NOMO-1 treated with DMSO at 0.1 percent for 48 hours (cell line): ENCODE measurements around the gene BAIAP2.
"Not testable (repeated sequence)": the region's sequence is repeated elsewhere in the genome, so short reads cannot be mapped to it uniquely, and the experiment has no call there.

ENCODE experiments used
- DNase-seq: peaks from one replicate; lab custom pipeline; 2025; ENCODE audit not compliant: unreplicated experiment; lab: John Stamatoyannopoulos, UW

The BAIAP2 gene

DNA sequence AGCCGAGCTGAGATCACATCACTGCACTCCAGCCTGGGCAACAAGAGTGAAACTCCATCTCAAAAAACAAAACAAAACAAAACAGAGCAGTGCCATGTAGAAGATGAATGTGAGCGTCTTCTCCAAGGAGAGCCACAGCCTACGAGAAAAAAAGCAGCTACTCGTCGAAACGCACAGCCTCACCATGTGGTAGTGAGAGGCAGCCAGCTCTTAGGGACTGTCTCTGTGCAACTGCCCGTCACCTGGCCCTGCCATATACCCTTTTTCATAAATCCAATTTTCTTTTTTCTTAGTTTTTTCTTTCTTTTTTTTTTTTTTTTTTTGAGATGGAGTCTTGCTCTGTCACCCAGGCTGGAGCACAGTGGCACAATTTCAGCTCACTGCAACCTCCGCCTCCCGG is 119.1 kb downstream of the BAIAP2 start:
- DNase-seq: not testable (repeated sequence)

- no peak for DNase-seq
Measured at GRCh38 chr17:81154961-81155360, 120.0 kb downstream of the BAIAP2 start.

GRCh38 chr17:81156866-81157805 is 122.2 kb downstream of the BAIAP2 start:
- DNase-seq: no peak

GRCh38 chr17:81157848-81158687 is 123.1 kb downstream of the BAIAP2 start:
- DNase-seq: no peak

GRCh38 chr17:81158688-81159590 is 124.0 kb downstream of the BAIAP2 start:
- no peak for DNase-seq

DNA sequence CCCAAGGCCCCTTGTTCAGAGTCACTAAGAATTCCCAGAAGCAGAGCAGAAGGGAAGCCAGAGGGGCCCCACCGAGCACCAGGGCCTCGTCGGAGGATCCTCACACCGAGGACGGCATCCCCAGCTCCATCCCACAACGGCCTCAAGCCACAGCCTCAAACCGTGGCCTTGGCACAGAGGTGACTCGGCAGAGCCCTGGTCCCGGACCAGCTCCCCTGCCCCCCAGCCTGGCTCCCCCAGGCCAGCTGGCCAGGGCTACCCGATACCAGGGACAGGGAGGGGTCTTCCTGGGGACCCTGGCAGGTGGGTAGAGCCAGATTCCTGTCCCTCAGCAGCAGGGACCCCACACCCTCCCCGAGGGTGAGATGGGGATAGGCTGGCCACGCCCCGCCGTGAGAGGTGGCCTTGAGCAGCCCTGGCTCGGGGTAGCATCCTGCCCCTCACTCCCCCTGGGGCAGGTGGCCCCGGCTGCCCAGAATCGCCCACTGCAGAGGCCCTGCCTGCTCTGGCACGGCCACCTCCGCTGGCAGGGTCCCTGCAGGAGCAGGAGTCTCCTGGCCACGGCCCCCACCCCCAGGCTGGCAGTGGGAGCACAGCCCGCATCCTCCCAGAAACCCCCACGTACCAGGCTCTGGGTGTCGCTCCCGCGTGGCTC is 124.8 kb downstream of the BAIAP2 start:
- DNase-seq: no peak

- DNase-seq: peak; percentile 34
Measured at GRCh38 chr17:81160306-81160705, 125.4 kb downstream of the BAIAP2 start.

- DNase-seq: no peak
Measured at GRCh38 chr17:81160747-81161453, 125.9 kb downstream of the BAIAP2 start.

DNA sequence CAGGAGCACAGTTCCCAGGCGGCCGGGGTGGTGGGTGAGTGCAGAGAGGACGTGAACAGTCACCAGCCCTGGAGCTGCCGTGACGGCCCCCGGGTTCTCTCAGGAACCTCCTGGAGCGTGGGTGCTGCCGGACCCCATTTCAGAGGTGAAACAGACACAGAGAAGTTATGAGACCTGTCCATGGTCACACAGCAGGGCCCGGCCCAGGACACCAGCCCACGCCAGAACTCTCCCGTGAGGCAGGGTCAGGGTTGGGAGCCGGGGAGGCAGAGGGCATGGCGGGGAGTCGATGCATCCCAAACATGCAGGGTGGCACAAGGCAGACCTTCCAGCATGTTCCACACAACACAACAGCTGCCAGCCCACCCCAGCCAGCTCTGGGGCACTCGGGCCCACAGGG is 126.6 kb downstream of the BAIAP2 start:
- no peak for DNase-seq

DNA sequence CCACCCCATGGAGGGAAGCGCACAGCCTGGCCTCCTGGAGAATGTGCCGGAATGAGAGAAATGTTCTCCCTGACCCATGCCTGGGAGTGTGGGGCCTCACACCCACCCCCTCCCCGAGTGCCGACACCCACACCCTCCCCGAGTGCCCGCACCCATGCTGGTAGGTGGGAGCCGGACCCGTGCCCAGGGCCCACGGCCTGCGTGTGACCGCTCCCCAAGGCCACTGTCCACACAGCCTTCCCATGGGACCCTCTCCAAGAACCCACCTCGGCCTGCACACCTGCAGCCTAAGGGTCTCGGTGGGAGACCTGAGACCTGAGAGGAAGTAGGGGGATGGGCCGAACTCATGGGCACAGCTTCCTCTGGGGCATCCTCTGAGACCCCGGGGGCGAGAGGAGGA is 127.0 kb downstream of the BAIAP2 start:
- DNase-seq: no peak

DNA sequence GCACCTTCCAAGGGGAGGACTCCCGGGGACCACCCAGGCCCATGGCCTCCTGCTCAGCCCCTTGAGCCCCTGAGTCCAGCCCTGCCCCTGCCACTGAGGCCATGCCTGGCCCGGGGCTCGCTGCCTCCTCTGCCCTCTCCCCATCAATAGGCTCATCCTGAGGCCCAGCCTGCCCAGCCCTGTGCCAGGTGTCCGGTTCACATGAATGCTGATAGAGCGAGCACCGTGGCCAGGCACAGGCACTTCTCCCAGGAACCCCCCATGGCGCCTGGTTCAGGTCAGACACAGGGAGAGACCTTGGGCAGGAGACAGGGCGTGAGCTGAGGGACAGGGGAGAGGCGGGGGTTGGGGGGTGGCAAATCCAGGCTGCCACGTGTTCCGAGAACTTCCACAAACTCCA is 127.5 kb downstream of the BAIAP2 start:
- no peak for DNase-seq

DNA sequence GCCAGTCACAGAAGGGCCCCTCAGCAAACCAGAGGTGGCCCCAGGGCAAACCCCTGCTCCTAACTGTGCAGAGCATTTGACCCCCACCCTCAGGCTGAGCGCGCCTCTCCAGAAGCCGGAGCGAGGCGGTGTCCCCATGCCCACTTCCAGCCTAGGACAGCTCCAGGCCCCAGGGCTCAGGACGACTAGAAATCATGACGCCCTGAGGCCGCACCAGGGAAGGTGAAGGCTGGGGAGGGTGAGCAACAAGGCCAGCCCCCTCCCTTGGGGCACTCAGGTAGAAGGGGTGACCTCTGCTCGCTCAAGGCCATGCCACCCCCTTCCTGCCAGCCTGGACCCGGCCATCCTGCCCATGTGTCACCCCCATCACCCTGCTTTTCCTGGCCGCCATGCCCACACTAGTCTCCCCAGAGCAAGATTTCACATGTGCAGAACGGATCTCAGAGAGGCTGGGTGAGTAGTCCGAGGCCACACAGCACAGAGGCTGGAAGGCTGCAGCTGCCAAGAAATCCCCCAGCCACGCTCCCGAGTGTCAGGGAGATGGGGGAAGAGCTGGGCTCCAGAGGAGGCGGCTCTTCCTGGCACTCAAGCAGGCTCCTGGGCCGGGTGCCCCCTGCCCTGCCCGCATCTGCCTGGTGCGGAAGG is 128.2 kb downstream of the BAIAP2 start:
- DNase-seq: no peak

DNA sequence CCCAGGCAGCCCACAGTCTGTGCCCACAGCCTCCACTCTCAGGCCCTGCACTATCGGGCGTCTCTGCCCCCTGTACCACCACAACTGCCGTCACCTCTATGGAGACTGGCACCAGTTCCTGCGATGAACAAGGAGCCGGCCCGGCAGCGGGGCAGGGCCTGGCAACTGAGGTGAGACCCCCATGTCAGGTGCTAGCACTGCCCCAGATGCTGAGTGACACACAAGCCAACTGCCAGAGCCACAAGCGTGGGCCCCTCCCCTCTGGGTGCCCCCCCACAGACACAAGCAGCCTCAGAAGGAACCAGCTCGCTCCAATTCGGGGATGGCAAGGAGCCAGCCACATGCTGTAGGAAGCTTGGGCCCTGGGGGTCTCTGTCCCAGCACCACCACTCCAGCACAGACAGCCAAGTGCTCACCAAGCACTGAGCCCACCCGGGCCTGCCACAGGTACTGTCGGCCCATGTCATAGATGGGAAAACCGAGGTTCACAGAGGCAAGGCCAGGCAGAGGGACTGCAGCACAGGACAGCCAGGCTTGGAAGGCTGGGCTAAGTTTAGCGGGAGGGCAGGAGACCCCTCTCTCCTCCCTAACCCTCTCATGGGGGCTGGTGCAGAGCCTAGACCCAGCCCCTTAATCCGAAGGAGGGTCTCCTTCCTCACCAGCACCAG is 128.9 kb downstream of the BAIAP2 start:
- DNase-seq: no peak

- DNase-seq: no peak
Measured at GRCh38 chr17:81164371-81165245, 129.7 kb downstream of the BAIAP2 start.

GRCh38 chr17:81165246-81166032 is 130.5 kb downstream of the BAIAP2 start, which contains the start of gene PVALEF:
TSS of gene PVALEF (plus strand) at chr17:81165507. CDS start at chr17:81181227, 15,720 bp downstream.
- DNase-seq: no peak

DNA sequence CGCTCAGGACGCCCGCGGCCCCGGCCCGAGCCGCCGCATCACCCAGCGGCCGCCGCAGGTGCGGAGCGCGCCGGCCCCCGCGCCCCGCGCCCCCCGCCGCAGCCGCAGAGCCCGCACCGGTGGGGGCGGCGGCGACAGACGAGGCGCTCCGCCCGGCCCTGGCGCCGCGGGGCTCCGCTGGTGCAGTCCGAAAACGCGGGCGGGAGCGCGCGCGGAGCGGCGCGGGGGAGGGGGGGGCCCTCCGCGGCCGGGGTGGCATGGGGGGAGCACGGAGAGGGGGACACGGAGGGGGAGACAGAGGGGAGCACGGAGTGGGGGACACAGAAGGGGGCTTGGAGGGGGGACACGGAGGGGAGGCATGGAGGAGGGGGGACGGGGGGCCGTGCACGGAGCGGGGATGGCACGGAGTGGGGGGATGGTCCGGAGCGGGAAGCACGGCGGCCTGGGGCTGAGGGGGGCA is 131.1 kb downstream of the BAIAP2 start, which contains the start of gene AATK:
Gene AATK, minus strand, starts transcription at position 189 of the 460 bp plus-strand sequence. CDS start 229 bp downstream, outside the sequence.
- no peak for DNase-seq
